Measurements from ENCODE around the gene CAMSAP1. TPM values are rescaled to one million over a fixed set of nuclear protein-coding genes. Genes with fewer than 3 reads are reported as not detected.

The CAMSAP1 gene
- total and polyA plus RNA-seq, 7 donors = 2.3 to 37.7 (median 19.4) TPM

- peaks cover 3 to 29% (median 20%) of the 10 kb centered on the region in 3 donors for H3K27me3 ChIP-seq
- no peaks in the 10 kb centered on the region for H3K4me1 ChIP-seq
- no peak for DNase-seq
- no peak overlapping the region for H3K4me3 ChIP-seq
- TF ChIP-seq POLR2A (IDR thresholded peaks at IDR 0.05) = no peak
- no peak for TF ChIP-seq POLR2AphosphoS5 (IDR thresholded peaks at IDR 0.05)
- no peak for TF ChIP-seq EP300 (IDR thresholded peaks at IDR 0.05)
- no peak for TF ChIP-seq CTCF (IDR thresholded peaks at IDR 0.05)
- 64 to 78% methylated on average over 24 of the region's 24 CpGs for WGBS, 2 donors
- no peaks in the 10 kb centered on the region for H3K36me3 ChIP-seq
- no peaks in the 10 kb centered on the region for H3K9me3 ChIP-seq
- intact Hi-C loops (cut with DNase I) = no loop called here
- no peak overlapping the region for H3K27ac ChIP-seq
Measured at GRCh38 chr9:135774794-135775525, 132.4 kb downstream of the CAMSAP1 start.

- Histone ChIP-seq H3K4me3 (no peak overlapping the region), H3K36me3 (no peaks in the 10 kb centered on the region), H3K27me3 (peaks cover 3 to 29% (median 17%) of the 10 kb centered on the region in 3 donors), H3K27ac (no peak overlapping the region), H3K9me3 (no peaks in the 10 kb centered on the region), H3K4me1 (no peaks in the 10 kb centered on the region)
- intact Hi-C loops (cut with DNase I) = no loop called here
- no peak for DNase-seq
- TF ChIP-seq POLR2AphosphoS5 (IDR thresholded peaks at IDR 0.05) (no peak), CTCF (IDR thresholded peaks at IDR 0.05) (no peak), EP300 (IDR thresholded peaks at IDR 0.05) (no peak), POLR2A (IDR thresholded peaks at IDR 0.05) (no peak)
- 79 to 89% methylated on average over 15 of the region's 15 CpGs for WGBS, 2 donors
Measured at GRCh38 chr9:135774239-135774747, 133.1 kb downstream of the CAMSAP1 start.

GRCh38 chr9:135773530-135774238 is 133.7 kb downstream of the CAMSAP1 start:
- no peaks in the 10 kb centered on the region for H3K9me3 ChIP-seq
- peaks cover 3 to 26% (median 14%) of the 10 kb centered on the region in 3 donors for H3K27me3 ChIP-seq
- intact Hi-C loops (cut with DNase I) = no loop called here
- H3K4me3 ChIP-seq = no peak overlapping the region
- no peak for DNase-seq
- H3K4me1 ChIP-seq = no peaks in the 10 kb centered on the region
- no peak overlapping the region for H3K27ac ChIP-seq
- H3K36me3 ChIP-seq = no peaks in the 10 kb centered on the region
- no peak for TF ChIP-seq CTCF (IDR thresholded peaks at IDR 0.05)
- TF ChIP-seq EP300 (IDR thresholded peaks at IDR 0.05) = no peak
- 54 to 74% methylated on average over 11 of the region's 11 CpGs for WGBS, 2 donors

- intact Hi-C loops (cut with DNase I) = no loop called here
Measured at GRCh38 chr9:135772702-135773493, 134.4 kb downstream of the CAMSAP1 start.

More at GRCh38 chr9:135772702-135773493, 134.4 kb downstream of the CAMSAP1 start:
- no peak overlapping the region for H3K4me3 ChIP-seq
- H3K9me3 ChIP-seq = no peaks in the 10 kb centered on the region
- peaks cover 3 to 26% (median 14%) of the 10 kb centered on the region in 3 donors for H3K27me3 ChIP-seq
- WGBS, 2 donors = 71 to 77% methylated on average over 36 of the region's 36 CpGs
- H3K4me1 ChIP-seq = no peaks in the 10 kb centered on the region
- TF ChIP-seq EP300 (IDR thresholded peaks at IDR 0.05) = no peak
- TF ChIP-seq POLR2AphosphoS5 (IDR thresholded peaks at IDR 0.05) = no peak
- no peak for TF ChIP-seq CTCF (IDR thresholded peaks at IDR 0.05)
- TF ChIP-seq POLR2A (IDR thresholded peaks at IDR 0.05) = no peak
- no peaks in the 10 kb centered on the region for H3K36me3 ChIP-seq
- DNase-seq = no peak
- no peak overlapping the region for H3K27ac ChIP-seq
